SK-N-SH treated with all-trans-retinoic acid at 6 μM for 48 hours (cell line): ENCODE data around the gene DAB2IP.

Experiments
- ATAC-seq: fragments of 200-7000 bp; cut with Tn5 transposase; 3 replicates; pipeline ENCODE4 v1.9.1; 2020; ENCODE audit warnings: mild to moderate bottlenecking, moderate library complexity
- ARNTL ChIP-seq: fragments of 450-650 bp; formaldehyde crosslinking; IDR thresholded peaks from 2 replicates; pipeline ENCODE4 v1.5.0; 2020; ENCODE audit warnings: low read depth, mild to moderate bottlenecking, moderate library complexity, borderline replicate concordance
- BACH2 ChIP-seq: fragments of 250-450 bp; sonication (Bioruptor Pico); IDR thresholded peaks from 2 replicates; pipeline ENCODE4 v1.9.0; 2021; ENCODE audit warnings: mild to moderate bottlenecking, borderline replicate concordance
- CREB5 ChIP-seq: fragments of 250-450 bp; sonication (Bioruptor Pico); IDR thresholded peaks from 2 replicates; pipeline ENCODE4 v1.5.1; 2020; ENCODE audit warnings: low read depth, mild to moderate bottlenecking, moderate library complexity
- CSDC2 ChIP-seq: fragments of 250-450 bp; sonication (Bioruptor Pico); IDR thresholded peaks from 2 replicates; pipeline ENCODE4 v1.5.0; 2020; ENCODE audit warnings: mild to moderate bottlenecking, moderate library complexity
- CSRNP3 ChIP-seq: fragments of 250-450 bp; sonication (Bioruptor Pico); IDR thresholded peaks from 2 replicates; pipeline ENCODE4 v1.5.1; 2021; ENCODE audit warnings: mild to moderate bottlenecking, moderate library complexity
- GLIS3 ChIP-seq: fragments of 250-450 bp; sonication (Bioruptor Pico); IDR thresholded peaks from 2 replicates; pipeline ENCODE4 v1.5.0; 2020; ENCODE audit warnings: mild to moderate bottlenecking, moderate library complexity
- ISL1 ChIP-seq: fragments of 250-450 bp; sonication (Bioruptor Pico); IDR thresholded peaks from 2 replicates; pipeline ENCODE4 v2.1.2; 2022; ENCODE audit warnings: mild to moderate bottlenecking, moderate library complexity
- OSR1 ChIP-seq: fragments of 250-450 bp; sonication (Bioruptor Pico); IDR thresholded peaks from 2 replicates; pipeline ENCODE4 v1.8.0; 2022; ENCODE audit warnings: moderate library complexity, mild to moderate bottlenecking, inconsistent platforms
- POU6F1 ChIP-seq: fragments of 250-450 bp; sonication (Bioruptor Pico); IDR thresholded peaks from 2 replicates; pipeline ENCODE4 v1.8.0; 2021; ENCODE audit warnings: low read depth, mild to moderate bottlenecking, moderate library complexity, borderline replicate concordance
- PPARA ChIP-seq: fragments of 250-450 bp; sonication (Bioruptor Pico); IDR thresholded peaks from 2 replicates; pipeline ENCODE4 v1.5.0; 2020; ENCODE audit warnings: mild to moderate bottlenecking, borderline replicate concordance
- RARB ChIP-seq: fragments of 250-450 bp; sonication (Bioruptor Pico); IDR thresholded peaks from 2 replicates; pipeline ENCODE4 v1.8.0; 2021; ENCODE audit warnings: mild to moderate bottlenecking, moderate library complexity
- SNAI2 ChIP-seq: fragments of 250-450 bp; sonication (Bioruptor Pico); IDR thresholded peaks from 2 replicates; pipeline ENCODE4 v1.5.0; 2020; ENCODE audit warnings: mild to moderate bottlenecking, moderate library complexity
- TCF4 ChIP-seq: fragments of 250-450 bp; sonication (Bioruptor Pico); IDR thresholded peaks from 2 replicates; pipeline ENCODE4 v1.8.0; 2021; ENCODE audit warnings: mild to moderate bottlenecking, moderate library complexity, borderline replicate concordance
- TOX ChIP-seq: fragments of 250-450 bp; sonication (Bioruptor Pico); IDR thresholded peaks from 2 replicates; pipeline ENCODE4 v1.8.0; 2021; ENCODE audit warnings: mild to moderate bottlenecking, moderate library complexity, borderline replicate concordance
- TSHZ2 ChIP-seq: fragments of 250-450 bp; sonication (Bioruptor Pico); IDR thresholded peaks from 2 replicates; pipeline ENCODE4 v1.5.0; 2020; ENCODE audit warnings: mild to moderate bottlenecking, moderate library complexity
- ZC3H10 ChIP-seq: fragments of 250-450 bp; sonication (Bioruptor Pico); IDR thresholded peaks from 2 replicates; pipeline ENCODE4 v1.5.1; 2021; ENCODE audit warnings: mild to moderate bottlenecking, moderate library complexity
- ZFP3 ChIP-seq: fragments of 250-450 bp; sonication (Bioruptor Pico); IDR thresholded peaks from 2 replicates; pipeline ENCODE4 v1.5.0; 2020; ENCODE audit warnings: mild to moderate bottlenecking, moderate library complexity
- ZFP30 ChIP-seq: fragments of 450-650 bp; formaldehyde crosslinking; IDR thresholded peaks from 2 replicates; pipeline ENCODE4 v1.5.0; 2022; ENCODE audit warnings: mild to moderate bottlenecking, moderate library complexity
- ZNF565 ChIP-seq: fragments of 450-650 bp; formaldehyde crosslinking; conservative IDR thresholded peaks from 2 replicates; pipeline ENCODE4 v1.5.0; 2020; ENCODE audit warnings: low read depth, mild to moderate bottlenecking, moderate library complexity
- ZNF70 ChIP-seq: fragments of 450-650 bp; formaldehyde crosslinking; IDR thresholded peaks from 2 replicates; pipeline ENCODE4 v1.5.0; 2020; ENCODE audit warnings: mild to moderate bottlenecking, moderate library complexity
- ZNF8 ChIP-seq: fragments of 450-650 bp; formaldehyde crosslinking; IDR thresholded peaks from 2 replicates; pipeline ENCODE4 v1.5.0; 2020; ENCODE audit warnings: mild to moderate bottlenecking, moderate library complexity

DAB2IP gene

GRCh38 chr9:121822093-121823085, 171.0 kb downstream of the DAB2IP start:
- TF ChIP-seq OSR1 (CRISPR knock-in tag) (no peak), ZFP30 (no peak), ARNTL (no peak), CSRNP3 (CRISPR knock-in tag) (no peak), RARB (CRISPR knock-in tag) (no peak), ZFP3 (CRISPR knock-in tag) (no peak), TOX (CRISPR knock-in tag) (no peak), PPARA (CRISPR knock-in tag) (no peak), TSHZ2 (CRISPR knock-in tag) (no peak), TCF4 (CRISPR knock-in tag) (no peak), GLIS3 (CRISPR knock-in tag) (no peak), SNAI2 (no peak), CSDC2 (CRISPR knock-in tag) (no peak), POU6F1 (CRISPR knock-in tag) (no peak), ZNF8 (CRISPR knock-in tag) (no peak), ZC3H10 (CRISPR knock-in tag) (no peak), ZNF70 (no peak)
- no peak for ATAC-seq

GRCh38 chr9:121823451-121824169, 172.2 kb downstream of the DAB2IP start:
- TF ChIP-seq BACH2 (CRISPR knock-in tag) (no peak), RARB (CRISPR knock-in tag) (no peak), TCF4 (CRISPR knock-in tag) (no peak), GLIS3 (CRISPR knock-in tag) (no peak), ISL1 (CRISPR knock-in tag) (no peak), PPARA (CRISPR knock-in tag) (no peak), CSDC2 (CRISPR knock-in tag) (no peak), ZC3H10 (CRISPR knock-in tag) (no peak), SNAI2 (no peak), ZNF565 (no peak), CREB5 (CRISPR knock-in tag) (no peak), ZNF70 (no peak), ZNF8 (CRISPR knock-in tag) (no peak), CSRNP3 (CRISPR knock-in tag) (no peak), ARNTL (no peak)
- no peak for ATAC-seq
